Activated CD4-positive, alpha-beta memory T cell treated with anti-CD3 and anti-CD28 coated beads for 36 hours (primary cell): Measurements from ENCODE around the gene DDX1. TPM values are rescaled to one million over a fixed set of nuclear protein-coding genes. Genes with fewer than 3 reads are reported as not detected.
"Not testable (repeated sequence)": the region's sequence is repeated elsewhere in the genome, so short reads cannot be mapped to it uniquely, and the experiment has no call there.

Experiments used
- CTCF ChIA-PET: fragments of 350-600 bp; sonication (Branson Sonifier 250); formaldehyde crosslinking; loops from one replicate; lab custom pipeline; 2021; ENCODE audit warnings: antibody characterized with exemption, inconsistent platforms; lab: Charles Lee
- POLR2A ChIA-PET: fragments of 350-600 bp; sonication (Branson Sonifier 250); formaldehyde crosslinking; loops from one replicate; lab custom pipeline; 2021; ENCODE audit warnings: antibody characterized with exemption; lab: Charles Lee
- DNase-seq: peaks from one replicate; pipeline ENCODE4 v3.0.0-alpha.2; 2020
- H3K27ac Mint-ChIP-seq: one replicate; pipeline ENCODE4 v1.8.0; 2021; ENCODE audit warnings: mixed read lengths
- H3K27me3 Mint-ChIP-seq: one replicate; pipeline ENCODE4 v1.8.0; 2021; ENCODE audit warnings: mixed read lengths
- H3K36me3 Mint-ChIP-seq: one replicate; pipeline ENCODE4 v1.8.0; 2021; ENCODE audit warnings: mixed read lengths
- H3K4me1 Mint-ChIP-seq: one replicate; pipeline ENCODE4 v1.8.0; 2021; ENCODE audit warnings: low read depth, mixed read lengths
- H3K4me3 Mint-ChIP-seq: one replicate; pipeline ENCODE4 v1.8.0; 2021; ENCODE audit warnings: mild to moderate bottlenecking, mixed read lengths
- H3K9me3 Mint-ChIP-seq: one replicate; pipeline ENCODE4 v1.8.0; 2021; ENCODE audit warnings: mixed read lengths
- intact Hi-C: fragments of 100-400 bp; cut with micrococcal nuclease; formaldehyde crosslinking; loops from one replicate; pipeline ENCODE4 v1.15.1; 2023
- total RNA-seq, 2 experiments: library from RNA; stranded (reverse); gene quantifications; one replicate each; pipeline ENCODE4 v1.2.3, GENCODE V29; 2021

DDX1 gene
- total RNA-seq, result 10 to 100 TPM; 79.7 to 81.1 TPM

GRCh38 chr2:15591692-15592463, at the start of gene DDX1:
Gene DDX1 (plus strand): TSS chr2:15591868. CDS start chr2:15591934, 66 bp downstream.
- intact Hi-C loops, result loop anchor here (1.0 to 5.0 kb wide), 3 partner anchors 31 to 450 kb away; partner anchors contain the start of gene NBAS
- ChIA-PET POLR2A (interaction anchor here (3.1 kb wide), 1 partner anchor 31 kb away, joined by 17 read pairs; the partner anchor contains the start of gene NBAS), CTCF (interaction anchor here (0.9 to 2.3 kb wide), 2 partner anchors 14 to 15 kb away, joined by 4 to 14 read pairs; no protein-coding TSS in a partner anchor)
- H3K27ac Mint-ChIP-seq, result peak within 1 kb of the TSS; percentile 91
- H3K27me3 Mint-ChIP-seq, result no peaks in the 10 kb centered on the region
- H3K4me1 Mint-ChIP-seq, result peaks cover 29% of the 10 kb centered on the region
- peak; percentile 91 for DNase-seq
- no peaks in the 10 kb centered on the region for H3K9me3 Mint-ChIP-seq
- peak within 1 kb of the TSS; percentile 94 for H3K4me3 Mint-ChIP-seq
- peaks cover 17% of the 10 kb centered on the region for H3K36me3 Mint-ChIP-seq

GRCh38 chr2:15542269-15542668, 49.4 kb upstream of the DDX1 start:
- H3K9me3 Mint-ChIP-seq, intact Hi-C loops, H3K27me3 Mint-ChIP-seq, CTCF ChIA-PET, POLR2A ChIA-PET, DNase-seq, H3K36me3 Mint-ChIP-seq, H3K4me3 Mint-ChIP-seq, H3K4me1 Mint-ChIP-seq, H3K27ac Mint-ChIP-seq: not testable (repeated sequence)

- Mint-ChIP-seq H3K27me3 (no peaks in the 10 kb centered on the region), H3K27ac (no peak overlapping the region), H3K9me3 (no peaks in the 10 kb centered on the region), H3K36me3 (peaks cover 4% of the 10 kb centered on the region), H3K4me3 (no peak overlapping the region), H3K4me1 (peaks cover 6% of the 10 kb centered on the region)
- no peak for DNase-seq
- ChIA-PET CTCF (no interaction called here), POLR2A (no interaction called here)
- intact Hi-C loops, result no loop called here
Observed at GRCh38 chr2:15543053-15543452, 48.6 kb upstream of the DDX1 start.

- no peaks in the 10 kb centered on the region for H3K9me3 Mint-ChIP-seq
- no peak for DNase-seq
- H3K27me3 Mint-ChIP-seq, result no peaks in the 10 kb centered on the region
- intact Hi-C loops, result no loop called here
- no peak overlapping the region for H3K4me3 Mint-ChIP-seq
- peaks cover 4% of the 10 kb centered on the region for H3K36me3 Mint-ChIP-seq
- POLR2A ChIA-PET, result no interaction called here
- H3K27ac Mint-ChIP-seq, result no peak overlapping the region
- H3K4me1 Mint-ChIP-seq, result peaks cover 6% of the 10 kb centered on the region
- CTCF ChIA-PET, result no interaction called here
Observed at GRCh38 chr2:15543541-15543940, 48.1 kb upstream of the DDX1 start.

- no peak overlapping the region for H3K27ac Mint-ChIP-seq
- intact Hi-C loops, result no loop called here
- no peak for DNase-seq
- CTCF ChIA-PET, result interaction anchor here (1.3 kb wide), 1 partner anchor 33 kb away, joined by 3 read pairs; no protein-coding TSS in a partner anchor
- no peak overlapping the region for H3K4me3 Mint-ChIP-seq
- H3K36me3 Mint-ChIP-seq, result peaks cover 10% of the 10 kb centered on the region
- no peaks in the 10 kb centered on the region for H3K9me3 Mint-ChIP-seq
- H3K27me3 Mint-ChIP-seq, result no peaks in the 10 kb centered on the region
- H3K4me1 Mint-ChIP-seq, result peaks cover 6% of the 10 kb centered on the region
- POLR2A ChIA-PET, result no interaction called here
Observed at GRCh38 chr2:15544227-15544626, 47.4 kb upstream of the DDX1 start.

GRCh38 chr2:15546297-15547098, 45.2 kb upstream of the DDX1 start:
- DNase-seq, result no peak
- H3K27ac Mint-ChIP-seq, result no peak overlapping the region
- CTCF ChIA-PET, result interaction anchor here (0.6 to 1.9 kb wide), 6 partner anchors 15 to 42 kb away, joined by 3 to 13 read pairs (median 4); partner anchors contain the start of gene NBAS

GRCh38 chr2:15547115-15547876, 44.4 kb upstream of the DDX1 start:
- DNase-seq, result no peak
- no peaks in the 10 kb centered on the region for H3K9me3 Mint-ChIP-seq

More at GRCh38 chr2:15546297-15547098, 45.2 kb upstream of the DDX1 start:
- intact Hi-C loops, result no loop called here
- Mint-ChIP-seq H3K27me3 (no peaks in the 10 kb centered on the region), H3K4me3 (no peak overlapping the region), H3K9me3 (no peaks in the 10 kb centered on the region), H3K4me1 (no peaks in the 10 kb centered on the region), H3K36me3 (peaks cover 7% of the 10 kb centered on the region)
- POLR2A ChIA-PET, result no interaction called here

GRCh38 chr2:15548974-15549373, 42.7 kb upstream of the DDX1 start:
- Mint-ChIP-seq H3K4me1 (no peaks in the 10 kb centered on the region), H3K27me3 (no peaks in the 10 kb centered on the region), H3K4me3 (no peak overlapping the region), H3K36me3 (peaks cover 14% of the 10 kb centered on the region), H3K27ac (no peak overlapping the region), H3K9me3 (no peaks in the 10 kb centered on the region)
- no peak for DNase-seq
- ChIA-PET POLR2A (no interaction called here), CTCF (no interaction called here)
- intact Hi-C loops, result no loop called here

More at GRCh38 chr2:15547115-15547876, 44.4 kb upstream of the DDX1 start:
- ChIA-PET CTCF (interaction anchor here (0.6 to 1.9 kb wide), 6 partner anchors 13 to 41 kb away, joined by 3 to 13 read pairs (median 4); partner anchors contain the start of gene NBAS), POLR2A (no interaction called here)
- Mint-ChIP-seq H3K4me3 (no peak overlapping the region), H3K27me3 (no peaks in the 10 kb centered on the region), H3K4me1 (no peaks in the 10 kb centered on the region), H3K27ac (no peak overlapping the region), H3K36me3 (peaks cover 9% of the 10 kb centered on the region)
- intact Hi-C loops, result no loop called here

GRCh38 chr2:15553519-15553918, 38.1 kb upstream of the DDX1 start:
- Mint-ChIP-seq H3K4me1 (peaks cover 4% of the 10 kb centered on the region), H3K27me3 (no peaks in the 10 kb centered on the region), H3K36me3 (peaks cover 16% of the 10 kb centered on the region), H3K27ac (no peak overlapping the region), H3K9me3 (no peaks in the 10 kb centered on the region), H3K4me3 (no peak overlapping the region)
- ChIA-PET CTCF (interaction anchor here (2.5 kb wide), 1 partner anchor 24 kb away, joined by 8 read pairs; no protein-coding TSS in a partner anchor), POLR2A (no interaction called here)
- intact Hi-C loops, result no loop called here
- no peak for DNase-seq

GRCh38 chr2:15553951-15554350, 37.7 kb upstream of the DDX1 start:
- H3K27ac Mint-ChIP-seq, result no peak overlapping the region

GRCh38 chr2:15554525-15555218, 37.0 kb upstream of the DDX1 start:
- ChIA-PET POLR2A (no interaction called here), CTCF (interaction anchor here (2.5 to 8.5 kb wide), 2 partner anchors 21 to 23 kb away, joined by 8 to 73 read pairs; no protein-coding TSS in a partner anchor)
- Mint-ChIP-seq H3K9me3 (no peaks in the 10 kb centered on the region), H3K27me3 (no peaks in the 10 kb centered on the region), H3K4me3 (no peak overlapping the region), H3K27ac (no peak overlapping the region), H3K4me1 (peaks cover 11% of the 10 kb centered on the region), H3K36me3 (peaks cover 9% of the 10 kb centered on the region)
- no peak for DNase-seq
- intact Hi-C loops, result no loop called here

More at GRCh38 chr2:15553951-15554350, 37.7 kb upstream of the DDX1 start:
- intact Hi-C loops, result no loop called here
- Mint-ChIP-seq H3K4me3 (no peak overlapping the region), H3K27me3 (no peaks in the 10 kb centered on the region), H3K36me3 (peaks cover 13% of the 10 kb centered on the region), H3K4me1 (peaks cover 4% of the 10 kb centered on the region), H3K9me3 (no peaks in the 10 kb centered on the region)
- ChIA-PET POLR2A (no interaction called here), CTCF (interaction anchor here (2.5 kb wide), 1 partner anchor 23 kb away, joined by 8 read pairs; no protein-coding TSS in a partner anchor)
- no peak for DNase-seq
